Epithelial cell of prostate (primary cell): ENCODE results near the gene TMEM150A.
"Not testable (repeated sequence)": the region's sequence is repeated elsewhere in the genome, so short reads cannot be mapped to it uniquely, and the experiment has no call there.

ENCODE experiments used
- DNase-seq: peaks from one replicate; pipeline ENCODE4 v3.0.0-alpha.2; 2011; ENCODE audit warnings: low read depth, low spot score
- H3K27ac ChIP-seq: fragments of 450-650 bp; 2 replicates; pipeline ENCODE4 v1.5.1; 2017; ENCODE audit warnings: mild to moderate bottlenecking

TMEM150A gene

GRCh38 chr2:85613717-85614515 lies 11.4 kb upstream of the TMEM150A start:
- no peak for DNase-seq
- H3K27ac ChIP-seq = no peak overlapping the region

- H3K27ac ChIP-seq = peak within 1 kb of the TSS; percentile 70
- no peak for DNase-seq
Measured at GRCh38 chr2:85611705-85612587, 9.4 kb upstream of the TMEM150A start, which contains the start of gene C2orf68. TSS of gene C2orf68 (minus strand) at chr2:85612066. CDS start at chr2:85611984, 82 bp downstream.

- no peak for DNase-seq
- peak overlapping the region; percentile 70 for H3K27ac ChIP-seq
Measured at GRCh38 chr2:85611217-85611704, 8.8 kb upstream of the TMEM150A start.

DNA sequence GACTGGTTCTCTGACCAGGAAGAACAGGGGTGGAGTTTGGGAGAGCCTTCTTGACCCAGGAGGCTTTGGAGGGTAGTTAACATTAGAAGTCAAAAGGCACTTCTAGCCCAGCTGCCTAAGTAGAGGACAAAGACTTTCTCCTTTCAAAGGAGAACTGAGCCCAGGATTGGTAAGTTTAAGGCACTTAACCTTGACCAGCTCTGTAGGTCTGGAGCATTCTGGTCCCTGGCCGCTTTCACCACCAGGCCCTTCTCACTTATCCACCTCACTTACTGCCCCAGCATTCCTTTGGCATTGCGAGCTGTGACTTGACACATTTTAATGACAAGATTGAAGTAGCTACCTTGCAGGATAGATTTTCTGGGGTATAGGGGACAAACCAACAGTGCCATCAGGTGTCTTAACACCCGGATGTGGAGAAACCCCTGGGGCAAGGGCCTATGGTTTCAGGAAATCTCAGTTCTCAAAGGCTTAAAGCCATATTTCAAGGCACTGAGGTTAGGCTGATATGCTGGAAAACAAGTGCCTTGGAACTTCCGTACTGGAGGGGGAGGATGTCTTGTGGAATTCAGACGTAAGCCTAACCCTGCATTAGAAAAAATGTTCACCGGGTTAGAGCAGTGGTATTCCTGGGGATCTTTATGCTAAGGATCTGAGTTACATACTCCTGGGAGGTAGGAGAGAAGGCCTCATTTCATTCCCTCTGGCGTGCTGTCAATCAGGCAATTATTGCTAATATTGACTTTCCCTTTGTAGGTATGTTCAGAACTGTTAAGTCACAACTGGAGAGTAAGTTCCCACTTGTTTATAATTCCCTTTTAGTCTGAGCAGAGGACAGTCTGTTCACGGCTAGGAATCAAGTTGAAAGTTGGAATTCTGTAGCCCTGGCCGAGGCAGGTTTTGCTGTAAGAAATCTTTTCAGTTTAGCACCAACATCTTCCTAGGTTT lies 5.0 kb upstream of the TMEM150A start:
- H3K27ac ChIP-seq = peak overlapping the region; percentile 15
- DNase-seq = no peak

GRCh38 chr2:85606116-85606455 lies 3.6 kb upstream of the TMEM150A start:
- peak overlapping the region; percentile 60 for H3K27ac ChIP-seq
- no peak for DNase-seq

- DNase-seq = no peak
- H3K27ac ChIP-seq = peak overlapping the region; percentile 60
Measured at GRCh38 chr2:85605406-85606115, 3.1 kb upstream of the TMEM150A start.

GRCh38 chr2:85604568-85605339 lies 2.3 kb upstream of the TMEM150A start:
- peak overlapping the region; percentile 60 for H3K27ac ChIP-seq
- no peak for DNase-seq

GRCh38 chr2:85604133-85604444 lies 1.6 kb upstream of the TMEM150A start:
- H3K27ac ChIP-seq = peak overlapping the region; percentile 60
- not testable (repeated sequence) for DNase-seq

GRCh38 chr2:85601771-85602475 lies 575 bp downstream of the TMEM150A start:
- peak overlapping the region; percentile 60 for H3K27ac ChIP-seq
- DNase-seq = no peak

DNA sequence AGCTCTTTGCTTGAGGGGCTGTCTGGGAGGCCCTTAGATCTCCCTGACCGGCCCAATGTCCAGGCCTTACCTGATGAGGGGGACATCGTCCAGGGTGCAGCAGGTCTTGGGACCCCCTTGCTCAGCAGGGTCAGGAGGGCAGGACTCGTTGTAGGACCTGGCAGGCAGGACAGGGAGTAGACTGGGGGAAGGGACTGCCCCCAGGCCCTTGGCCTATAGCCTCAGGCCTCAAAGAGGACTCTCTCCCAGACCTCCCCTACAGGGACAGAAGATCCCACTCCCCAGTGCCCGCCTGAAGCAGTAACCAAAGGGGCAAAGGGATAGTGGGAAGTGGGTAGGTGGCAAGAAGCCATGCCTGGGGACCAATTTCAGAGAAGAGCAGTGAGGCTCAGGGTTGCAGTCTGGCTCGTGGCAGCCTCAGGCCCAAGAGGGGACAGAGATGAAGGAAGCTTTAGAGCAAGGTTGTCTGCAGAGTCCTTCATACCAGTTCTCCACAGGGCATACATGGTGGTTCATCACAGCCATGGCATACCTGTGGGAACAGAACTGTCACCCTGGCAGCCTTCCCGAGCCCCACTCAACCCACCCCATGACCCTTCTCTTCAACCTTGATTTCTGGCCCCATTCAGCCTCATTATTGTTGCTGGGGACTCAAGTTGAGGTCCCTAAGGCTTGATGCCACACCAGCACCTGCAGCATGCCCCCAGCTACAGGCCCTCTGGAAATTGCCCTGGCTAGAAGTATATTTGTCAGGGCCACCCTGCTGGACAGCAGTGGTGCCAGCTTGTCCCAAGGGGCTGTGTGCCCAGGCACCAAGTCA lies 1.3 kb downstream of the TMEM150A start:
- no peak overlapping the region for H3K27ac ChIP-seq
- no peak for DNase-seq

- no peak for DNase-seq
- no peak overlapping the region for H3K27ac ChIP-seq
Measured at GRCh38 chr2:85600235-85600575, 2.3 kb downstream of the TMEM150A start.

DNA sequence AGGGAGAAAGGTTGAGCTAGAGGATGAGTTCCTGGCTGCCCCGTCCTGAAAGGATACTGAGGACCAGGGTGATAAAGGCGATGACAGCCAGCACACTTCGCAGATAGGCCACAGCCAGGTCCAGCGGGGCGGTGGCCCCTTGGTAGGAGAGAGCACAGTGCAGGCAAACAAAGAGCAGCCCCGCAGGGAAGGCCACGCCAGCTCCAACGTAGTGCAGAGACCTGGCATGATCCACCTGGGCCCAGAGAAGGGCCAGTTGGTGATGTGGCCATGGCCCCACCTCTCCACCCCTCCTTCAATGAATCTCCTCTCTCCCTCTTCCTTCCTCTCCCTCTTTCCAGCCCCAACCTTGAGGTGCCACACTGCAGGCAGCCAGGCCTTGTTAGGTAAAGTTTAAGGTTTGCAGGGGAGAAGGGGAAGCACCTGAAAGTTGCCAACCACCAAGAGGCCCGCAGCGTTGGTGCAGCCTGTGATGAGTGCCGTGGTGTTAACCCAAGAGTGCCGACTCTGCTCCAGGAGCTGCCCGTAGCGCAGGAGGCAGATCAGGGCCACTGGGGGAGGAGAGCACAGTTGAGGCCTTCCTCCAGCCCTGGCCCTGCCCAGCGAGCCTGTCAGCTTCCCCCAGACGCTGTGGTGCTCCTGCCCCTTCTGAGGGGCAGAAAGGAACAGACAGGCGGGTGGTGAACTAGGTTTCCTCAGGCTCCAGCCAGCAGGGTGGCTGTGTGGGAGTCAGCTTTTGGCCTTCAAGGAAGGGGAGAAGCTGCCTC lies 2.8 kb downstream of the TMEM150A start:
- no peak for DNase-seq
- H3K27ac ChIP-seq = no peak overlapping the region

DNA sequence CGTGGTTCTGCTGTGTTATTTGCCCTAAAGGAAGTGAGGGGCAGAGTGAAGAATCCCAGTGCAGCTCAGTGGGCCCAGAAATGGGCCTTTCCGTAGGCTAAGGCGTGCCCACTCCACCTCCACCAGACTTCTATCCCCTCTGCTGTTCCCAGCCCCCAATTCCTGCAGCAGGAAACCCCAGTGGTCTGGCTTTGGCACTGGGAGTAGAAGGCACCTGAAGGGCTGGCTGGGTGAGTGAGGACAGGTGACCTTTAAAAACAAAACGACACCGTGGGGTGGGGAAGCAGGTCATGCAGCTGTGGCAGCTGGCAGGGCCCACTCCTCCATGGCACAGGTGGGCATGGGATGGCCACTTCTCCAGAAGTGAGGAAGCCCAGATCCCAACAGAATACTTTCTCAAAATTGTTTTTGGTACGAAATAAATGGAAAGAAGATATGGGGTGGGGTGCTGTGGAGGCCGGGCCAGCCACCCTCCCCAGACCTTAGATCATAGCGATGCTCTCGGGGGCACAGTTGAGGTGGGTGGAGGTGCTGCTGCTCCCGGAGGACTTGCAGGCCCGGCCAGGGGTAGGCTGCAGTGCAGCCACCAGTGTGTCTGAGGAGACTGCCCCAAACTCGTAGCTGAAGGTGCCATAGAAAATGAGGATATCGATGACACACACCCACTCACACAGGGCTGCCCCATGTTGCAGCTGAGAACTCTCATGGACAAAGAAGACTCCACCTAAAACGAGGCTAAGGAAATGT lies 3.7 kb downstream of the TMEM150A start:
- no peak for DNase-seq

DNA sequence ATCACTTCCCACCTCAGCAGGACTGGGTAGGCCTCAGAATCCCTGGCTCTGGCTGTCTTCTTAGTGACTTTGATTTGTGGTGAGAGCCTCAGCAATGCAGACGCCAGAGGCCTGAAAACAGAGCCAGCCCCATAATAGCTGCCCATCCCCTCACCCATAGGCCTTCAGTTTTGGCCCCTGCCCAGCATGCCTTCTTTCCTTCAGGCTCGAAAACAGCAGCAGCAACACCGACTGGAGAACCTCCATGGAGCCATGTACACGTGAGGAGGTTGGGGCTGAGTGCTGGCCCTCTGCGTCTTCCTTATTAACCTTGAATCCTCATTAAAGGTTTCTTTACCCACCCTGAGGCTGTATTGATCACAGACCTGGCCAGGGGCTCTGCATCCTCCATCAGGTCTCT lies 5.3 kb downstream of the TMEM150A start:
- H3K27ac ChIP-seq = no peak overlapping the region
- DNase-seq = no peak

More for the DNA sequence above, 3.7 kb downstream of the TMEM150A start:
- no peak overlapping the region for H3K27ac ChIP-seq

DNA sequence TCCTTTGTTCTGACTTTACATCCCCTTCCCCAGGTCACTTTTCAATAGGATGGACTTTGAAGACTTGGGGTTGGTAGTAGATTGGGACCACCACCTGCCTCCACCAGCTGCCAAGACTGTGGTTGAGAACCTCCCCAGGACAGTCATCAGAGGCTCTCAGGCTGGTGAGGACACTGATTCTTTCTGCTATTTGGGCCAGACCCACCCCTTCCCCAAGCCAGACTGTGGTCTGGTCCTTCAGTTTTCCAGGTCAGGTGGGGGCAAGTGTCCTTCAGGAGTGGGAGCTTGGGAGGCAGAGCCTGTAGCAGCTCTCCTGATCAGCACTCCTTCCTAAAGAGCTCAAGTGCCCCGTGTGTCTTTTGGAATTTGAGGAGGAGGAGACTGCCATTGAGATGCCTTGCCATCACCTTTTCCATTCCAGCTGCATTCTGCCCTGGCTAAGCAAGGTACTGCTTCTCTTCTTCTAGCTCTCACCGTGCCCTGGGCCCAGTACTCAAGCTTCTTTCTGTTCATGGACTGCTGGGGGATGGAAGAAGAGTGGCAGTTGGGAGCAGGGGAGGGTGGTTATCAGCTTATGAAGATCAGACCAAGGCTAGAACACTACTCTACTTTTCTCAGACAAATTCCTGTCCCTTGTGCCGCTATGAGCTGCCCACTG lies 5.9 kb downstream of the TMEM150A start:
- DNase-seq = no peak
- no peak overlapping the region for H3K27ac ChIP-seq

- H3K27ac ChIP-seq = peak overlapping the region; percentile 82
- no peak for DNase-seq
Measured at GRCh38 chr2:85596026-85596333, 6.5 kb downstream of the TMEM150A start.
